ENCODE results near the gene HS6ST2.

The HS6ST2 gene

DNA sequence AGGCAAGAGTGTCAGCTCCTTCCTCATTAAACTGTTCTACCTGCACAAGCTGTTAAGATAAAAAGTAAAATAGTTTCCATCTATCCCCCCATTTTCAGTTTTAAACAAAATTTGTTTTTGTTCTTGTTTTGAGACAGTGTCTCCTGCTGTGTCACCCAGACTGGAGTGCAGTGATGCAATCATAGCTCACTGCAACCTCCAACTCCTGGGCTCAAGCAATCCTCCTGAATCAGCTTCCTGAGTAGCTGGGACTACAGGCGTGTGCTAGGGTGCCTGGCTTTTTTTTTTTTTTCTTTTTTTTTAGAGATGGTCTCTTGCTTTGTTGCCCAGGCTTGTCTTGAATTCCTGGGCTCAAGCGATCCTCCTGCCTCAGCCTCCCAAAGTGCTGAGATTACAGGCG lies 105.4 kb downstream of the HS6ST2 start:
- no peak for DNase-seq (ENCODE audit: low read depth in 1 of 2, low spot score in 1 of 2)

DNA sequence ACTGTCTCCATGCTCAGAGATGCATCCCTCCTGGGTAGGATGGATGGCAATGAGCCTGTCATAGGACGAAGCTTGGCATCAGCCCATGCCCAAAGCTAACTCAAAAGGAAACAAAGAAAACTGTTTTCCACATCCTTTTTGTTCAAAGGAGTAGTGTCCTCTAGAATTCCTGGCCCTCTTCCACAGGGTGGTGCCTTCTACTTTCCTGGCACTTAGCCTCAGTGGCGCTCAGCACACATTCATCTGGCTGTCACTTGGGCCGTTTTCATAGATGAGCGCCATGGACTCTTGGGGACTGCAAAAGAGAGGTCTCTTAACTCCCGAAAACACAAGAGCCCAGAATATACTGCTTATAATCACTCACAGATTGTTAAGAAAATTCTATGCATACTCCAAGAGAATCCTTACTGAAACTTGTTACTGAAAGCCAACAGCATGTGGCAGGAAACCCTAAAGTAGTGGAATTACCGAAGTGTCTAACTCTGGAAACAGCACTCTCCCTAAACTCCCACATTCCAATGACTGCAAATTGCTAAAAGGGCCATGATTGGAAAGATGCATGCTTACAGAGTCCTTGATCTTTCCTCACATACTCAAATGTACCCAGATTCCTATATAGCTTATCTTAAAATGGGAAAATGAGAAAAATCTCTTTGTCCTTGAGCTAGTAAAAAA lies 110.0 kb downstream of the HS6ST2 start:
- no peak for DNase-seq (ENCODE audit: low read depth in 1 of 2, low spot score in 1 of 2)

DNA sequence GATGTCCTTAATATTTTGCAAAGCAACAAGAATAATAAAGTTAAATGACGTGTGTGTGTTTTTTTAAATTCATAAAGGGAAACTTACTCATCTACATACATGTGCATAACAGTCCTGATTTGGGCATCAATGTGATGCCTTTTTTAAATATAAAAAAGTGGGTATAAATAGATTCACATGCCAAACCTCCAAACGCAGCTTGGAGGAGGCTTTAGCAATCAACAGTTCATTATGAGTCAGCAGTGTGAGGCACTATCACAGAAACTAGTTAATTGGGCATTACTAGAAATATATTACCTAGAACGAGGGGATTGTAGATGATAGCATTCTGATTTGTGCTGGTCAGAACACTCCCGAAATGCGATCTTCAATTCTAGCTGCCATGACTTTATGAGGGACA lies 115.1 kb downstream of the HS6ST2 start:
- DNase-seq (ENCODE audit: low read depth in 1 of 2, low spot score in 1 of 2) = no peak

DNA sequence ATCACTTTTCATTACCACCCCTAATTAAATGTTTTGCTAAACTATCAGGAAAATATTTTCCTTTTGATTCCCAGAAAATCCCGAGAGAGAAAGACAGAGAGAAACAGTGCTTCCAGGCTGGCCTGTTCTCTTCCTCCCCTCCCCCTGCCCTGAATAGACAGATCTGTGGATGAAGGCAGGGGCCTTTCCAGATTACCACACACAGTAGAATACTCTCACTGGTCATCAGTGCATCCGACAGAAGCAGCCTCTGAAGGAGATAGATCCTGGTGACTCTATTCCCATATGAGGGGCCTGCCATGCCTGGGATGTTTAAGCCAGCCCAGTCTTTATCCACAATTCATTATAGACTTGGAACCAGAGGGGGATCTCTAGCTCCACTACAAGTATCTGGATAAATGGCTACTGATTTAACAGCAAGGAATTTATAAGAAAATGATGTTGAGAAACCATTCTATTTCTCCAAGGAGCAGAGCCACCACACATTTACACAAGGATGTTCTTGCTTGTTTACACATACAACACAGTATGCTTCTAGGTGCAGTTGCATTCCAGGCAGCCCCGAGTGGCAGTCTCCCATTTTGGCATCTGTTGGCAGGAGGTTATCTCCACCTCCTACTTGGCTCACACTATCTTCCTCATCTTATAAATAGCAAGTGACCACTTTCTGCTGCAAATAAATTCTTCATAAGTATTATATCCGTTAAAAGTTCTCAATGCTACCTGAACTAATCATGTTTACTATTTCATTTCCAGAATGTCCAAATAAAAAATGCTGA lies 115.8 kb downstream of the HS6ST2 start:
- no peak for DNase-seq (ENCODE audit: low read depth in 1 of 2, low spot score in 1 of 2)

DNA sequence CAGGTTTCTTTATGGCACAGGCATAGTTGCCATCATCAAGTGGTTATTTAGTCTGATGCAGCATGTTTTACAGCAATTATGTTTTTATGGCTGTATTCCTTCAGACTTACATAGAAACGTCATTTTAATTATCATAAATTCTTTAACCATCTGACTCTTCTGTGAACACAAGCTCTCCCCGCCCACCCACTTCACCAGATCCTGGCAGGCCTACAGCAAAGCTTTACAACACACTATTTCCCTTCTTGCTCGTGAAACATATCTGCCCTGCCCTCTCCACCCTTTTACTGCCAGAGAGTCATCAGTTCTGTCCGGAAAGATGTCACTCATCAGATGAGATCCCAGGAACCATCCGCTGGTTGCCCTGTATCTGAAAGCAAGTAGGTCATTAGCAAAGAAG lies 120.5 kb downstream of the HS6ST2 start:
- DNase-seq (ENCODE audit: low read depth in 1 of 2, low spot score in 1 of 2) = no peak

DNA sequence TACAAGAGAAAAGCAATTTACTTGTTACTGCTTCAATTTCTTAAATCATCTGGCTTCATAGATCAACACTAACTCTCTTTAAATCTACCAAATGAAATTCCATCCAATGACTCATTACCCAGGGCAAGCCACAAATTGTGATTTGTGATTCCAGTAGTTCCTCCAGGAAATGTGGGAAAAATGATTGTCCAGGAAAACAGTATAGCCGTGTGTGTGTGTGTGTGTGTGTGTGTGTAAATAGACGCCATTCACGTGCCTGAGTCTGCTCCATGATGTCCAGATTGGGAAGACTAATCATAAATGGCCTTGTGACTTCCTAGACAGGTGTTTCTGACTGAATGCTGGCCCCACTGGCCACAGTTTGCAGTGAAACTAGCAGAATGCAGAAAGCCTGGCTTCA lies 121.3 kb downstream of the HS6ST2 start:
- DNase-seq (ENCODE audit: low read depth in 1 of 2, low spot score in 1 of 2) = no peak

DNA sequence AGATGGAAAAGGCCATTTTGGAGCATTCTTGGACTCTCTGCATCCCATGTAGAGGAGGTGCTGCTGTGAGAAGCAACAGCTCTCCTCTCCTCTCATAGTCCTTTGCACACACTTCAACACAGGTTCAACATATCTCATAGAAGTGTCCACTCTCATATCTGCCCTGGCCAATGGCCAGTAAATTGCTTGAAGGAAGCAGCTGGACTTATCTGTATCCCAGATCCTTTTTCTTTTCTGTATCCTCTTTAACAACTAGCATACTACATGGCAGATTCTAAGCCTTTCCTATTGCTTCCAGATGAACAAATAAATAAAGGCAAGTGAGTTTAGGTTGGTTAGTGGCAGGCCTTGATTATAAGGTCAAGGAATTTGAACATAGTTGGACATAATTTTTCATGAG lies 122.0 kb downstream of the HS6ST2 start:
- DNase-seq (ENCODE audit: low read depth in 1 of 2, low spot score in 1 of 2) = no peak

DNA sequence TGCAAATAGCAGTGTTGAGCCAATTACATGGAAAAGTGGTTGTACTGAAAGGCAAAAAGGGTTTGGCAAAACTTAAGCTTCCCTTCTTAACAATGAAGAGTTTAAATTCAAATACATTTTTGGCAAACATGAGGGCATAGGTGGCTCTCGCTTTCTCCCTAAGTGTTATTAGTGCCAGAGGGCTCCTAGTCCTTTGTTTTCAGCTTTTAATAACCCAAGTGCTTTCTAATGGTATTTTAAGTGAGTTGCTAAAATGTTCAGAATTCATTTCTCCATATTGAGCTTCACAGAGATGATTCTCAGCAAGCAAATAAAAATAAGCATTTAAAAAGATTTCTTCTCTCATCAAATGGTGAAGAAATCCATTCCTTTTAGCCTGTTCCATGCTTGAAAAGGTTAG lies 123.7 kb downstream of the HS6ST2 start:
- DNase-seq (ENCODE audit: low read depth in 1 of 2, low spot score in 1 of 2) = no peak

DNA sequence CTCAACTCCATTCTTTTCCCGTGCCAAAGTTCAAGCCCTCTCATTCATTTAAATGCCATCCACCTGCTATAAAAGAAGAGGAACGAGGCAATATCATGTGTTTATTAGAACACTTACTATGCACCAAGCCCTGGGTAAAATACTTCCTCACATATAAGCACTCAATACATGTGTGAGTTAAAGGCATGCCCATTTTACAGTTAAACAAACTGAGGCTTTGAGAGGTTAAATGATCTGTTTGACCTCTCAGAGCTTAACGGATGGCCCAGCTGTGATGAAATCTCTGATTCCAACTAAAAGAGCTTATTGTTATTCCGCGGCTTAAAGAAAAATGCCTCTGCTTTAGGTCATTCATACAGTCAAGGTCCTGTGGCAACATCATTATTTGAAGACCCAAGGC lies 124.3 kb downstream of the HS6ST2 start:
- DNase-seq (ENCODE audit: low read depth in 1 of 2, low spot score in 1 of 2) = no peak

DNA sequence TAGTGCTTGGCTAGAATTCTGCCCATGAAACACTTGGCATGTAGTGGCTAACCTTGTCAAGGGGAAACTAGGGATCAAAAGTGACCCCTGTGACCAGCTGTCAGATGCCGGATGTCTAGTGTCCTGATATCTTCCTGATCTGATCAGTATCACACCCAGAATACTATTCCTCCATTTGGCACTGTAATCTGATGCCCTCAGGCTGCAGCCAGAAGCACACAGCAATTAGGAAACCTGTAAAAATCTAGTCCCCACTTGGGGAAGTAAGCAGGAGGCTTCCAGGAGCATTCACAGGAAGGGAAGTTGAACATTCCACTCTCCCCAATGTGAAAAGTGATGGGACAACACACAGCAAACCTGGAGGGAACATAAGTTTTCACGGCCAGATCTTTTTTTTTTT lies 125.1 kb downstream of the HS6ST2 start:
- DNase-seq (ENCODE audit: low read depth in 1 of 2, low spot score in 1 of 2) = no peak

DNA sequence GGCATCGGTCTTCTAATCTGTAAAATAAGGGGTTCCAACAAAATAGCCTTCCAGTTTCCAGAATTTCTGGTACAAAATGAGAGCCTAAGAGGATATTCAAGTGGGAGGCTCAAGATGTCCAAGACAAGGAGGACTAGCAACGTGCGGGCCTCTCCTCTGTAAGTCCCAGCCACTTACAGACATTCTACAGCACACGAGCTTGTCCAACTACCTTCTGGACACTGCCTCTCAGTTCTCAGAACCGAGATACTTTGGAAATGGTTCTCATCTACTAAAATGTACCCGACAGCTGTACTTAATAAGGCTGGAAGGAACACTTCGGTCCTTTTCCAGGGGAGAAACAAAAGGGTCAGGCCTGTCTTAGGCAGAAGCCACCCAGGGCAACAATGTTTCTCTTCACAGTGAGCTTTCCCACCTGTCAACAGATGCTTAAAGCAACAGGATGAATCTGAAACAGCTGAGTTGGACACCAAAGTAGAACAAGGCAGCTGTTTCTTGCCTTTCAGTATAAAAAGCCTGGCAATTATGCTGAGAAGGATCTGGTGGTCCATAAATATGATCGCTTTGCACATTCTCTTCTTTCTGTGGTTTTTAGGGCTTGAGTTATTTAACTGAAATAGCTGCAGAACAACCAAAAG lies 127.0 kb downstream of the HS6ST2 start:
- no peak for DNase-seq (ENCODE audit: low read depth in 1 of 2, low spot score in 1 of 2)

DNA sequence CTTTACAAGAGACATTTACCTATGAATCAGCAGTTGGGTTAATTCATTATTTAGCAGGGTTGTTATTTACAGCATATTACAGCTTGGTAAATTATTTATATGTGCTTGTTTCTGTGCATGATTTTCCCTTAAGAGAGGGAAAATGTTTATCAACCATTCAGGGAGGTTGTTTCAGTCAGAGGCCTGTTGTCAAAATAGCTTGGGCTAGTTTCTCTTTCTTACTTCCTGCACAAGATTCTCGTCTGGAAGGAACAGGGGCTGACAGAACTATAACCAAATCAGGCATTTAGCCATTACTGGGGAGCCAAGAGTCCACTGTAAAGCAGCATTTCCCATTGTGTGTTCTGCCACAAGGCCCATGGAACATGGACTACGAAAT lies 135.8 kb downstream of the HS6ST2 start:
- DNase-seq (ENCODE audit: low read depth in 1 of 2, low spot score in 1 of 2) = no peak

DNA sequence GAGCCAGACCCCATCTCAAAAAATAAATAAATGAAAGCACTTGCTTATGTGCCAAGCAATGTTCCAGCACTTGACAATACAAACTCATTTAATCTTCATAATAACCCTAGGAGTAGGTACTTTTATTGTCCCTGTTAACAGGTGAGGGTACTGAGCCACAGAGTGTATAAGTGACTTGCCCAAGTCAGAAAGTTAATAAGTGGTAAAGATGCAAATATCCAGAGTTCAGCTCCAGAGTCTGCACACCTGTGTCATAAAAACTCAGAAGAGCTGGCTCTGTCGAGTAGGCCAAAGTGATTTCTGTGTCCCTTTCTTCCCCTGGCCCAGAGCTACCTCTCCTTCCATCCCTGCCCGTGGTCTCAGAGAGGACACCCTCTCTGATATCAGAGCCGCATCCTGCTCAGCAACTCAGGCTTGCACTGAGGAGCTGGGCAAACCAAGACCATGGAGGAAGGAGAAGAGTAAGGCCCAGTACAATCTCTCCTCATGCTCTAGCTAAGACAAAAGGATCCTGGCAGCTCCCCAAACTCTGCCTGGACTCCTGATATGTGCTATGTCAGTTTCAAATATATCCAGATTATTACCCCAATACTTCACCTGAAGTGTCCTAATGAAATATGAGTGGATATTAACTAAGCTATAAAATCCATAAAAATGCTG lies 136.3 kb downstream of the HS6ST2 start:
- DNase-seq (ENCODE audit: low read depth in 1 of 2, low spot score in 1 of 2) = no peak

DNA sequence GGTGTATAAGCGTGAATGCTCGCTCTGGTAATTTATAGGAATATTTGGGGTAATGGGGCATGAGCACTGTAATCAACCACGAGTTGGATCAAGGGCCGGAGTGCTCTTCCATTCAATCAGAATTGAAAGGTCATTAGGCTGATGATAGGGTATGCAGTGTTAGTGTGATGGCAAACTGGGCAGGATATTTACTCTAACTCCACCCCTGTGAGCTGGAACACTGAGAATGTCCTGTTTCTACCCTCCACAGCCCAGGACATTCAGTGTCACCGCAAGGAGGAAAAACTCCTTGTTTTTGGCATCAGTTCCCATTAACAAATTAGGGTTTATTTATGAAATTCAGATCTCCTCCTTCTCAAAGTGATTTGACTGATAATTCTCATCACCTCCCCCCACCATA lies 137.8 kb downstream of the HS6ST2 start:
- no peak for DNase-seq (ENCODE audit: low read depth in 1 of 2, low spot score in 1 of 2)

DNA sequence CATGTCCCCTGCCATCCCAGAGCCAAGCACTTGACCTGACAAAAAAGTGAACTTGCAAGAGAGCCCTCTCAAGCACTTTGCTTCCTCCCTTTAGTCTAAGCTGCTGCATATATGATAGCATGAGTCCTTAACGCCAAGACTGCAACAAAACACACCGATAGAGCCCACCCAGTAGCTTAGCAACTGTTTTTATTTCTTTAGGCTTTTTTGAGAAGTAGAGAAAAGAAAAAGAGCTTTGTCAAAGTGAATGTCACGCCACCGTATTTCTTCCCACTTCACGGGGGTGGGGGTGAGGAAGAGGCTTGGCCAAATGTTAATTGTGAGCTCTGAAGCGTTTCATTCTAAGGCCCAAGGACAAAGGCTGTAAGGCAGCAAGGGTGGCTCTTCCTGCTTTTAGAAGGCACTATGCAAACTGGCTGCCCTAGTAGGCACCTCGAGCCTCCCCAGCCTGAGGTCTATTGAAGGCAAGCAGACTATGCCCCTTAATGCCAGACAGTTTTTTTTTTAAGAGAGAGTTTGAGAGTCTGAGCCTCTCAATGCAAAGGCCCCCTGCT lies 138.6 kb downstream of the HS6ST2 start:
- DNase-seq (ENCODE audit: low read depth in 1 of 2, low spot score in 1 of 2) = no peak

DNA sequence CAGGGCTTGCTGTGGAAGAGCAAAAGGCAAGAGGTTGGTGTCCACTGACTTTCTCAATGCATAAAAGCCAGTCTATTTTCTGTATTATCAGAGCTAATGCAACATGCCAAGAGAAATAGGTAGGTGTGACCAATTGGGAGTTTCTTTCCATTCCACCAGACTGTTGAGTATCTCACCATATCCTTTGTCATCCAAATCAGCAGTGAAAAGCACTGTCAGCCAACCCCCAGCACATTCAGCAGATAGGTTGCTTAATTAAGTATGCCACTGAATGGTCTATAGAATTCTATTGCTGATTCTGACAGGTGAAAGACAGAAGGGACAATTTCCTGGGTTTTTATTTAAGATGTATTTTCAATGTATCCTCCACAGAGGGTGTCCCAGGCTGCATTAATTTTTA lies 139.8 kb downstream of the HS6ST2 start:
- no peak for DNase-seq (ENCODE audit: low read depth in 1 of 2, low spot score in 1 of 2)

DNA sequence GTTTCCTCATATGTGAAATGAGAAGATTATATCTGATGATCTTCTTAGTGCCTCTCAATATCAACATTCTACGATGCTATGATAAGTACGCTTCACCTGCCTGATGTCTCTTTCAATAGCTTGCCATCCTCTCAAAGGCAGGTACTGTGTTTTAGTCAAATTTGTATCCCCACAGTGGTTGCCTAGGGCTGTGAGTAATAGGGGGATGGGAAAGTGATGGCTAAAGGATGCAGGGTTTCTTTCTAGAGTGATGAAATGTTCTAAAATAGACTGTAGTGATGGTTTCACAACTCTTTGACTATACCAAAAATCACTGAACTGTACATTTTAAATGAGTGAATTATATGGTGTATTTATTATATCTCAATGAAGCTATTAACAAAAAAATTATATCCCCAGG lies 142.8 kb downstream of the HS6ST2 start:
- no peak for DNase-seq (ENCODE audit: low read depth in 1 of 2, low spot score in 1 of 2)

DNA sequence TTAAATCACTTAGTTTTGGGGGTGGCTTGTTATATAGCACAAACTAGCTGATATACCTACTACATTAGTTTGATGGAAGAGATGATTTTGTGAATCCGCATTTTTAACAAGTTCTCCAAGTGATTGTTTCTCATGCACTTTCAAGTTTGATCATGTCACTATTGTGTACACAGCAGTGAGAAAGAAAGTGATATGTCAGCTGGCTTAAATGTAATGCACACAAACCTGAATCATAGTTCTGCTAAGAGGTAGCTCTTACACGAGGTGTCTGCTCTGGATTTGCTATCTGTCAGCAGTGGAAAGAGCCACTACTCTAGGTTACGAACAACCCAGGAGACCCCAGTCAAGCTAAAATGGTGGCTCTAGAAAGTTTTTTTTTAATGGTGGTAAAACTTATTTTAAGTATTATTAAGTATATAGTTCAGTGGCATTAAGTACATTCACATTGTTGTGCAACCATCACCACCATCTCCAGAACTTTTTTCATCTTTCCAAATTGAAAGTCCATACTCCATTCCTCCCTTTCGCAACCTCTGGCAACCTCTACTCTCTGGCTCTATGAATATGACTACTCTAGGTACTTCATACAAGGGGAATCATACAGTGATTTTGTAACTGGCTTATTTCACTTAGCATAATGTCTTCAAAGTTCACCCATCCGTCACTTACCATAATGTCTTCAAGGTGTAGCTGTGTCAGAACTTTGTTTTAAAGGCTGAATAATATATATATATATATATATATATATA lies 147.3 kb downstream of the HS6ST2 start:
- no peak for DNase-seq (ENCODE audit: low read depth in 1 of 2, low spot score in 1 of 2)

DNA sequence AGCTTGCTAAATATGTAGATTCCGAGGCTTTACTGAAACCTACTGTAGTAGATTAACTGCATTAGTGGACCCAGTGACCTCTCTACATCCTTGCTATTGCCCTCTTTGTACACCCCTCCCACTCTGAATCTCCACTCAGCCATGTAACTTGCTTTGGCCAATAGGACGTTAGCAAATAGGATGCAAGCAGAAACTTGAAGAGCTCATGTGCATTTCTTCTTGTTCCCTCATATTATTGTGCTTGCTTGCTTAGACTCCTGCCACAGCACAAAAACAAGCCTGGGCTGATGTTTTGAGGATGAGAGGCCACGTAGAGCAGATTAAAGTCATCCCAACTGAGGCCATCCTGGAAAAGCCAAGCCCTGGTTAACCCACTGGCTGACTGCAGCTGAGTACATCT lies 147.9 kb downstream of the HS6ST2 start:
- no peak for DNase-seq (ENCODE audit: low read depth in 1 of 2, low spot score in 1 of 2)

DNA sequence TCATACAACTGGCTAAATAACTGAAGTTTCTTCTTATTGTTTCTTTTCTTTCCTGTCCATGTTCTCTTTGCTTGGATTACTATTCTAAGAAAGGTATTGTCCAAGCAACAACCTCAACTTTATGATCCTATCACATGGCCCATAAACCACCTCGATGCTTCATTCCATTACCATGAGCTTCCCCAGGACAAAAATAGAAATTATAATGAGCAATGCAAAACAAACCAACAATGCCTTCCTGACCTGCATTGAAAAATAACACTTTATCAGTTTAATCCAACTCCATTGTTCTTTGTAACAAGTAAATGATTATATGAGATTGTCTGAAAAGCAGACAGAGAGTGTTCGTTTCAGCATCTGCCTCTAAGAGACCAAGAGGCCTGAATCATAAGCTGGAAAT lies 148.8 kb downstream of the HS6ST2 start:
- DNase-seq (ENCODE audit: low read depth in 1 of 2, low spot score in 1 of 2) = no peak

DNA sequence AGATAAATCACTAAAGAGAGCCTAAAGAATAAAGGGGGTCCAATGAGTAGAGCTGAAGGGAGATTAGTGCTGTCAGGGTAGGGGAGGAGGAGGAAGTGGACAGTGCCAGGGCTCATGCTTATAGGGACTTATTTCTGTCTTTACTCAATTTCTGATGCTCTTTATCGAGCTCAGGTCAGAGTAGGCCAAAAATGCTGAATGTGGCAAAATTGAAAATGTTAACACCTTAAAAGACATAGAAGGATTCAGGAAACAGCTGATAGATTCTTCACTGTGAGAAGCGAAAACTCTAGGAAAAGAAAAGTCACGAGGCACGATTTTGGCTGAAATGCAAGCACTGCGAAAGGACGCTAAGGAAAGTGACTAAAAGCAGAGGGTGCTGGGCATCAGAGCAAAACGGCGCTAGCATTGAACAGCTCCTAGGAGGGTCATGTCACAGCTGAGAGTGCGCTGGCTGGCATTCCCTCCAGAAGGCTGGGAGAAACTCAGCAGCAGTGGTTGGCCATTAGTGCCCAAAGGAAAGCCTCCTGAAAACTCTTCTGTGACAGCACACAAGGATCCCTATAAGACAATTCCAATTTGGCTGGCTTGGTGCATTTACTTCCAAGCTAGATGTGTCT lies 150.9 kb downstream of the HS6ST2 start:
- DNase-seq (ENCODE audit: low read depth in 1 of 2, low spot score in 1 of 2) = no peak
